ENCODE data around the gene GRXCR2.

The GRXCR2 gene

DNA sequence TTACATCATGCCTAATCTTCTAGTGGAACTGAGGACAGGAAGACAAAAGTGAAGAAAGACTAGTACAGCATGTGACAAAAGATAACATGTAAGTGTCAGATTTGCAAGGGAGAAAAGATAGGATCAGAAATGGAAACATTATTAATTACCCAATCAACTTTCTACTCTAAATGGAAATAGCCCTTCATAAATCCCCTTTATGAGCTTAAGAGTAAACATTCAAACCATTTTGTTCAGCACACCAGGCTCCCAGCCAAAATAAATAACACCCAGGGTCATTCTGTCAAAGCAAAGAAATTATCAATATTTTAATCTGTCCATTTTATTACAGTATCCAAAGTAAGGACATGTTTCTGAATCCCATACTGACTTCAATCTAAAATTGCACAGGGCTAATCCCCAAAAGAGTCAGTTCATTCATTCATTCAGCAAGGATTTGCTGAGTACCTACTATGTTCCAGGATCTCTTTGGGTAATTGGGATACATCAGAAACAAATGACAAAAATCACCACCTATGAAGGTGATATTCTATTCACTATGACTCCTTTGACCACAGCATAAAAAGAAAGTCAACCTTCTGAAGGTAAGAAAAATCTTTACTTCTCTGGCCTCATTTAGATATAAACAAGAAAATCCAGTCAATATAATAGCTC, 43.0 kb downstream of the GRXCR2 start:
- Histone ChIP-seq H3K9me3 (no peaks in the 10 kb centered on the region), H3K36me3 (no peaks in the 10 kb centered on the region), H3K4me3 (no peak overlapping the region), H3K4me1 (peaks cover 5 to 49% (median 27%) of the 10 kb centered on the region in 4 donors), H3K27ac (peak overlapping the region in 1 of 2 donors; percentile 57), H3K27me3 (no peaks in the 10 kb centered on the region)
- TF ChIP-seq, protein P1, sequence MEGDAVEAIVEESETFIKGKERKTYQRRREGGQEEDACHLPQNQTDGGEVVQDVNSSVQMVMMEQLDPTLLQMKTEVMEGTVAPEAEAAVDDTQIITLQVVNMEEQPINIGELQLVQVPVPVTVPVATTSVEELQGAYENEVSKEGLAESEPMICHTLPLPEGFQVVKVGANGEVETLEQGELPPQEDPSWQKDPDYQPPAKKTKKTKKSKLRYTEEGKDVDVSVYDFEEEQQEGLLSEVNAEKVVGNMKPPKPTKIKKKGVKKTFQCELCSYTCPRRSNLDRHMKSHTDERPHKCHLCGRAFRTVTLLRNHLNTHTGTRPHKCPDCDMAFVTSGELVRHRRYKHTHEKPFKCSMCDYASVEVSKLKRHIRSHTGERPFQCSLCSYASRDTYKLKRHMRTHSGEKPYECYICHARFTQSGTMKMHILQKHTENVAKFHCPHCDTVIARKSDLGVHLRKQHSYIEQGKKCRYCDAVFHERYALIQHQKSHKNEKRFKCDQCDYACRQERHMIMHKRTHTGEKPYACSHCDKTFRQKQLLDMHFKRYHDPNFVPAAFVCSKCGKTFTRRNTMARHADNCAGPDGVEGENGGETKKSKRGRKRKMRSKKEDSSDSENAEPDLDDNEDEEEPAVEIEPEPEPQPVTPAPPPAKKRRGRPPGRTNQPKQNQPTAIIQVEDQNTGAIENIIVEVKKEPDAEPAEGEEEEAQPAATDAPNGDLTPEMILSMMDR (IDR thresholded peaks at IDR 0.05): no peak
- intact Hi-C loops (cut with DNase I; ENCODE audit: low total_unique reads): loop anchor here (5.0 to 10.0 kb wide), 2 partner anchors 215 to 1628 kb away; no protein-coding TSS in a partner anchor
- no peak for DNase-seq

DNA sequence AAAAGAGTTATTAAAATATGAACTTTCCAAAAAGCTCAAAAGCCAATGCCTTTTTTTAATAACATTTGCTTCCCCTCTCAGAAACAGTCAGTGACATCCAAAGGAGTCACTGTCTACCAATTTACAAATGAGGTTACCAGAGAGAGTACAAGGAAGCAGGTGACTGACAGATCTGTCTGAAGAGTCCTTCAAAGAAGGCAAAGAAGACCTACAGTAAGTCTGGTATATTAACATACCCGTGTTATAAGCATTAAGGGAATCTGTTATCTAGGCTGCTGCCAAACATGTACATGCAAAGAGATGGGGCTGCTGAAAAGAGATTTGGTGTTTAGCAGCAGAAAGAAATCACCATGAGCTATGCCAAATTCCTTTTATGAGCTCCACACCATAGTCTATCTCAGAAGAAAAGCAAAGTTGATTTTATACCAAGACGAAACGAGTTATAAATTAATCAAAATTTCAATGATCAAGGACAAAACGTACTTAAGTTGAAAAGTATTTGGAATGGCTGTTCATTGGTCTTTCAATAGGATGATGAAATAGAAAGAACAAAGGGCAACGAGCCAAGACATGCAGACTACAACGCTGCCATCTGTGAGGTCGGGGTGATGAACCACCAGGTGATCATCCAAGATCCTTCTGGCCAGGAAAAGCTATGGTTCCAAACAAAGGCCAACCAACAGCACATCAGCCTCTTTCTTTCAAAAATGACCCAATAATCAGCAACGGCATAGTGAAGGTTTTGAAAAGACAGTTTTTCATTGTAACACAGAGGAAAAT, 45.7 kb downstream of the GRXCR2 start:
- Histone ChIP-seq H3K4me3 (no peak overlapping the region), H3K27ac (no peak overlapping the region), H3K36me3 (no peaks in the 10 kb centered on the region), H3K9me3 (no peaks in the 10 kb centered on the region), H3K4me1 (peaks cover 5 to 29% (median 18%) of the 10 kb centered on the region in 4 donors), H3K27me3 (no peaks in the 10 kb centered on the region)
- TF ChIP-seq, protein P1 (IDR thresholded peaks at IDR 0.05): no peak
- intact Hi-C loops (cut with DNase I; ENCODE audit: low total_unique reads): loop anchor here (5.0 to 10.0 kb wide), 2 partner anchors 218 to 1625 kb away; no protein-coding TSS in a partner anchor
- DNase-seq: no peak

DNA sequence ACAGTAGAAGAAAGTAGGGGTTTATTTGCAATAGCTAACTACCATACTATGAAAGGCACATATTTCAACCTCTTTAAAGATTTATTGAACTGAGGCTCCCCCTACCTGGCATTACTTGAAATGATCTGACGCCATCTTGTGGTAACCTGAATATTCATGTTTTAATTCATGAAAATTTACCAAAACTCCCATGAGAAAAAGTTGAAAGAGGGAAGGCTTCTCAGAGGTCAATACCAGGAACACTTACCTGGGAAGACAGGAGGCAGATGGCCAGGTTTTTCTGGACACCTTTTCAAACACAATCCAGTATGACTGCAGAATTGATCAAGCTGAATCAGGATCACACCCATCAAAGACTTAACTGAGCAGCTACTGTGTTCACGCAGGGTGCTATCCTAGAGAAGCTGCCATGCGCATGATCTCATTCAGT, 47.0 kb downstream of the GRXCR2 start:
- Histone ChIP-seq H3K27ac (no peak overlapping the region), H3K9me3 (no peaks in the 10 kb centered on the region), H3K36me3 (peaks cover 0 to 9% (median 5%) of the 10 kb centered on the region in 3 donors), H3K27me3 (no peaks in the 10 kb centered on the region), H3K4me3 (no peak overlapping the region), H3K4me1 (peaks cover 0 to 16% (median 12%) of the 10 kb centered on the region in 4 donors)
- DNase-seq: no peak
- intact Hi-C loops (cut with DNase I; ENCODE audit: low total_unique reads): loop anchor here (5.0 to 10.0 kb wide), 2 partner anchors 219 to 1623 kb away; no protein-coding TSS in a partner anchor
- TF ChIP-seq, protein P1 (IDR thresholded peaks at IDR 0.05): peak; percentile 70 to 73

DNA sequence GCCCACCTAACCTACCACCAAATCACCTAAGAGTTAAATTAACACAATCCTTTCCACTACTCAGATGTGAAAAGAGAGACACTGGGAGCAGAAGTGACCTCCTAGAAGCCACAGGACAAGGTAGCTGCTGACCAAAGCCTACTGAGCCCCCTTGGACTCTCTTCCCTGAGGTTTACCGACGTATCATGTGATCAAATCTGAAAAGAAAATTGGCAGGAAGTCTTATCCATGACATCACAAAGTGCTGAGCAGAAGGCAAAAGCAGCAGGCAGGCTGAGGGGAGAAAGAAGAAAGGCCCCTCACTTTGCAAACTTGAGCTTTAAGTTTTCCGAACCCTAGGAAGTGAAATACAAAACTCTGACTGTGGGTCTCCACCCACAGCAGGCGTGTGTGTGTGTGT, 48.8 kb downstream of the GRXCR2 start:
- Histone ChIP-seq H3K4me3 (no peak overlapping the region), H3K27ac (no peak overlapping the region), H3K9me3 (no peaks in the 10 kb centered on the region), H3K4me1 (no peaks in the 10 kb centered on the region), H3K27me3 (no peaks in the 10 kb centered on the region), H3K36me3 (peaks cover 0 to 18% (median 13%) of the 10 kb centered on the region in 3 donors)
- no peak for DNase-seq
- TF ChIP-seq, protein P1 (IDR thresholded peaks at IDR 0.05): no peak
- intact Hi-C loops (cut with DNase I; ENCODE audit: low total_unique reads): loop anchor here (10.0 kb wide), 1 partner anchor 221 kb away; no protein-coding TSS in a partner anchor

DNA sequence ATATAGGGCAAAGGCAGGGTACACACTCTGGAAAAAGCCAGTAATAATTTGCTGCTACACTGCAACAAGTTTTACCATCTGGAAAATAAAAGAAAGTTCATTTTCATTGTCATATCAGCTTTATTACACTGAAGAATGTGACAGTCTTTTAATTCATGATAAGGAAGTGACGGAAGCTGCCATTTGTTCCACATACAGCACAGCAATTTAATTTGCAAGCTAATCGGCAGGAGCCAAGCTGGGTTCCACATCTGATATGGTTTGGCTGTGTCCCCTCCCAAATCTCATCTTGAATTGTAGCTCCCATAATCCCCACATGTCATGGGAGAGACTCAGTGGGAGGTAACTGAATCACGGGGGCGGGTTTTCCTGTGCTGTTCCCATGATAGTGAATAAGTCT, 54.2 kb downstream of the GRXCR2 start:
- DNase-seq: no peak

More for the DNA sequence above, 54.2 kb downstream of the GRXCR2 start:
- no peak overlapping the region for H3K27ac ChIP-seq
- H3K27me3 ChIP-seq: no peaks in the 10 kb centered on the region
- no peaks in the 10 kb centered on the region for H3K4me1 ChIP-seq
- no peaks in the 10 kb centered on the region for H3K9me3 ChIP-seq
- TF ChIP-seq, protein P1 (IDR thresholded peaks at IDR 0.05): no peak
- H3K36me3 ChIP-seq: peaks cover 31 to 55% (median 36%) of the 10 kb centered on the region in 3 donors
- no peak overlapping the region for H3K4me3 ChIP-seq
- intact Hi-C loops (cut with DNase I; ENCODE audit: low total_unique reads): no loop called here

Data from tibial artery (tissue), 4 donors.